GM18870 (cell line): ENCODE data around the gene HBA2.
"Not testable (repeated sequence)": the region's sequence is repeated elsewhere in the genome, so short reads cannot be mapped to it uniquely, and the experiment has no call there.

ENCODE experiments used
- ATAC-seq: cut with Tn5 transposase; IDR thresholded peaks from one replicate; pipeline ENCODE4 v1.9.1; 2021; ENCODE audit warnings: moderate library complexity; ENCODE audit not compliant: unreplicated experiment

The HBA2 gene

DNA sequence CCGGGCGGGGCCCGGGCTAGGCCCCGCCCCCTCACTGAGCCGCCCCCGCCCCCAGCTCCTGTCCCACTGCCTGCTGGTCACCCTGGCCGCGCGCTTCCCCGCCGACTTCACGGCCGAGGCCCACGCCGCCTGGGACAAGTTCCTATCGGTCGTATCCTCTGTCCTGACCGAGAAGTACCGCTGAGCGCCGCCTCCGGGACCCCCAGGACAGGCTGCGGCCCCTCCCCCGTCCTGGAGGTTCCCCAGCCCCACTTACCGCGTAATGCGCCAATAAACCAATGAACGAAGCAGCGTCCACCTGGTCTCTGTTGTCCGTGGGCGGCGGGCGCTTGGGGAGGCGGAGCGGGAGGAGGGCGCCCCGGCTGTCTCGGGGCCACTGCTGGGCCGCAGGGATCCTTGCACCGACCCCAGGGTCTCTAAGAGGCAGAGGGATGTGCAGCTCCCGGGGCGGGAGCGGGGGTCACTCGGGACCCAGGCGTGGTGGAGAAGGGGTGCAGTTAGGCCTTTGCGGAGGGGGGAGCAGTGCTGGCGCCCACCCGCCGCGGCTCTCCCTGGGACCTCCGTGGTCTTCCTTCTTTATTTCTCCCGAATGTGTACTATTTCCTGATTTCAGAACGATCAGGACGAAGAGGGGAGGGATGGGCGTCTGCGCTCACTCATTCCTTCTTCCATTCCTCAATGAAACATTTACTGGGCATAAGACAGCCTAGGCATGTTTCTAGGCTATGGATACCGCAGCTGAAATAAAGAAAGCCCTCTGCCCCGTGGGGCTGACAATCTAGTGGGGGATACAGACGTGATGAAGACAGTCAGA lies 18.3 kb upstream of the HBA2 start:
- ATAC-seq, result no peak

DNA sequence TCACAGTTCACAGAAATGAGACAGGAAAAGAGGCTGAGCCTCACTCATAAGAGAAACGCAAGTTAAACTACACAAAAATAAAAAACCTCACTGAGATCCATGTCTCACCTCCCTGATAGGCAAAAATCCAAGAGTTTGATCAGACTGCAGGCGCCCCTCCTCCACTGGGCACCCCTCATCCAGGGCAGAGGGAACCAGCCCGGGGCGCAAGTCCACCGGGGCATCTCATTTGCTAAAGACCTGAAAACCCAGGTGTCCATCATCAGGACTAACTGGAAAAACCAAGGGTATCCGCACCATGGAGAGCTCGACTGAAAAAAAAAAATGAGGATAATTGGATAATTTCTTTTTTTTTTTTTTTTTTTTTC lies 17.7 kb upstream of the HBA2 start:
- no peak for ATAC-seq

DNA sequence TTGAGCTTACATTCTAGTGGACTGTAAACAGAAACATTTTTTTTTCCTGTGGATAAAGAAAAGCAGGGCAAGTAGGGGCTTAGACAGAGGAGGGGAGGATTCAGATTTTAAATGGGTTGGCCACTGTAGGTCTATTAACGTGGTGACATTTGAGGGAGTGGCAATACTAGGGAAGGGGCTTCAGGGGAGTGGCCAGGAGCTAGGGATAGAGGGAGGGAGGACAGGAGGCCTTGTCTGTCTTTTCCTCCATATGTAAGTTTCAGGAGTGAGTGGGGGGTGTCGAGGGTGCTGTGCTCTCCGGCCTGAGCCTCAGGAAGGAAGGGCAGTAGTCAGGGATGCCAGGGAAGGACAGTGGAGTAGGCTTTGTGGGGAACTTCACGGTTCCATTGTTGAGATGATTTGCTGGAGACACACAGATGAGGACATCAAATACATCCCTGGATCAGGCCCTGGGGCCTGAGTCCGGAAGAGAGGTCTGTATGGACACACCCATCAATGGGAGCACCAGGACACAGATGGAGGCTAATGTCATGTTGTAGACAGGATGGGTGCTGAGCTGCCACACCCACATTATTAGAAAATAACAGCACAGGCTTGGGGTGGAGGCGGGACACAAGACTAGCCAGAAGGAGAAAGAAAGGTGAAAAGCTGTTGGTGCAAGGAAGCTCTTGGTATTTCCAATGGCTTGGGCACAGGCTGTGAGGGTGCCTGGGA lies 13.4 kb upstream of the HBA2 start:
- ATAC-seq, result no peak

DNA sequence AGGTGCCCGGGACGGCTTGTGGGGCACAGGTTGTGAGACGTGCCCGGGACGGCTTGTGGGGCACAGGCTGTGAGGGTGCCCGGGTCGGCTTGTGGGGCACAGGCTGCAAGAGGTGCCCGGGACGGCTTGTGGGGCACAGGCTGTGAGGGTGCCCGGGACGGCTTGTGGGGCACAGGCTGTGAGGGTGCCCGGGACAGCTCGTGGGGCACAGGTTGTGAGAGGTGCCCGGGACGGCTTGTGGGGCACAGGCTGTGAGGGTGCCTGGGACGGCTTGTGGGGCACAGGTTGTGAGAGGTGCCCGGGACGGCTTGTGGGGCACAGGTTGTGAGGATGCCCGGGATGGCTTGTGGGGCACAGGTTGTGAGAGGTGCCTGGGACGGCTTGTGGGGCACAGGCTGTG lies 12.4 kb upstream of the HBA2 start:
- not testable (repeated sequence) for ATAC-seq

DNA sequence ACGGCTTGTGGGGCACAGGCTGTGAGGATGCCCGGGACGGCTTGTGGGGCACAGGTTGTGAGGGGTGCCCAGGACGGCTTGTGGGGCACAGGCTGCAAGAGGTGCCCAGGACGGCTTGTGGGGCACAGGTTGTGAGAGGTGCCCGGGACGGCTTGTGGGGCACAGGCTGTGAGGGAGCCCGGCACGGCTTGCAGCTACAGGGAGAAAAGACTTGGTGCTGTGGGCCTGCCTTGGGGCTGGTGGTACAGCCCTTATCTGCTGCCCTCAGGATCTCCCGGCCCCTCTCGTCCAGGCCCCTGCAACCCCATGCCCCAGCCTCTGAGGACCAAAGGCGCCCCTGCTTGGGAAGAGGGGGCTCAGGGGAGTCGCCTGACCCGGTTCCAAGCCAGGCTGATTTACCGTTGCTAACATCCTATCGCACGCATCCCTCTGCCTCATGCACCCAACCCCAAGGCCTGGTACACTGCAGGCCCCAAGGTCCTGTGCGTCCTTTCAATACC lies 11.9 kb upstream of the HBA2 start:
- ATAC-seq, result no peak

DNA sequence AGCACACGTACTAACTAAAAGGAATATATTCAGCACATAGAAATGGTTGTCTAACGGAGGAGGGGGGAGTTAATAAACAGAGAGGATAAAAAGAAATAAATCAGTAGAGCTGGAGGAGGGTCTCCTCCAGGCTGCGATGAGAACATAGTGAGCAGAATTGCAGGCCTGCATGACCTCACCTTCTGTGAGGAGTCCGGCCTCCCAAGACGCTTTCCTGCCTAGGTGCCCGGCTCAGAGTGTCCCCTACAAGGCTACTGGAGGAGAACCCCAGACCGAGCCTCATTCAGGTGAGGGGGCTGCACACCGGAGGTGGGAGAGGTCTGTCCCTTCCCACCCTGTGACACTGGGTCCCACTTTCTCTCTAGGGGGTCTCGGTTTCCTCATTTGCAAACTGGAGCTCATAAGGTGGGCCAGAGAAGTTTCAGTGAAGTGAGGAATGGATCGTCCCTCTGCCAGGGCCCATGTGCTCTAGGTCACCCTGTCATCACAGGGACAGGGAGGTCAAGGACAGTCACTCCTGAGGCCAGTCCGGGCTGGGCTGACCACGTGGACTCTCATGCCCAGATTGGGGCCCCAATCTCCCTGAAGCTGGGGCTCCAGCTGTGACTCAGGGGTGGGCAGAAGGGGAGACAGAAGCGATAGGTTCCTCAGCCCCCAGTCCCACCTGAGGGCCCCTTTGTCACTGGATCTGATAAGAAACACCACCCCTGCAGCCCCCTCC lies 10.2 kb upstream of the HBA2 start:
- ATAC-seq, result no peak

DNA sequence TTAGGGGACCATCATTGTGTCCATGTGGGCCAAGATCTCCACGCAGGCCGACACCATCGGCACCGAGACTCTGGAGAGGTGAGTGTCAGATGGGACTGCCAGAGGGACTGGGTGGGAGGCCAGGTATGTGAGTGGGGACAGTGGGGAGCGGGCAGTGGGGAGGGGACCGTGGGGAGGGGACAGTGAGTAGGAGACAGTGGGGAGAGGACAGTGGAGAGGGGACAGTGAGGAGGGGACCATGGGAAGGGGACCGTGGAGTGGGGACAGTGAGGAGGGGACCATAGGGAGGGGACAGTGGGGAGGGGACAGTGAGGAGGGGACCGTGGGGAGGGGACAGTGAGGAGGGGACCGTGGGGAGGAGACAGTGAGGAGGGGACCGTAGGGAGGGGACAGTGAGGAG lies 9.5 kb upstream of the HBA2 start:
- ATAC-seq, result not testable (repeated sequence)

DNA sequence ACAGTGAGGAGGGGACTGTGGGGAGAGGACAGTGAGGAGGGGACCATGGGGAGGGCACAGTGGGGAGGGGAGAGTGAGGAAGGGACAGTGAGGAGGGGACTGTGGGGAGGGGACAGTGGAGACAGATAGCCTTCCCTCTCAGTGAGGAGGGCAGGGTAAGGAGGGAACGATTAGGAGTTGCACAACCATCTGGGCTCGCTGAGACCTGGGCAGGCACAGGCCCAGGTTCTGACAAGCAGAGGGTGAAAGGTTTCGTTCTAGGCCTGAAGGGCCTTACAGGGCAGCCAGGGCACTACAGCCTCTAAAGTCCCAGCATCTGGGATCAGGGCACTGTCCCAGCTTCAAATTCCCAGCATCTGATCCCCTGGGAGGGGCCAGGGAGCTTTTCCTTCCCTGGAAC lies 9.0 kb upstream of the HBA2 start:
- ATAC-seq, result not testable (repeated sequence)

DNA sequence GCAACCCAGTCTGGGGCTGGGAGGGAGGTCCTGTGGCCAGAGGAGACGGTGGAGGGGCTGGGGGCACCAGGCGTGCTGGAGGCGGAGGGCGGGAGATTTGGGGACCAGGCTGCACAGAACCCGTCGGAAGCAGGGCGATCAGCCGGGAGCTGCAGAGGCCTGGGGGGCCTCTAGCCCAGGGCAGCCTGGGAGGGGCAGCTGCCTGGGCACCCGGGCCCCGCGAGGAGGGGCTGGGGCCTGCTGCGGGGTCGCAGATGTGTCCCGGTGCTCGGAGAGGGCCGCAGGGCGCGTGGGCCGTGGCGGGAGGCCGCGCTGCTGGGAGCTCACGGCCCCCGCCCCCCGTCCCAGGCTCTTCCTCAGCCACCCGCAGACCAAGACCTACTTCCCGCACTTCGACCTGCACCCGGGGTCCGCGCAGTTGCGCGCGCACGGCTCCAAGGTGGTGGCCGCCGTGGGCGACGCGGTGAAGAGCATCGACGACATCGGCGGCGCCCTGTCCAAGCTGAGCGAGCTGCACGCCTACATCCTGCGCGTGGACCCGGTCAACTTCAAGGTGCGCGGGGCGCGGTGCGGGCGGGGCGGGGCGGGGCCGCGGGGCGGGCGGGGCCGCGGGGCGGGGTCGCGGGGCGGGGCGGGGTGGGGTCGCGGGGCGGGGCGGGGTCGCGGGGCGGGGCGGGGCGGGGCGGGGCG lies 8.4 kb upstream of the HBA2 start:
- not testable (repeated sequence) for ATAC-seq

DNA sequence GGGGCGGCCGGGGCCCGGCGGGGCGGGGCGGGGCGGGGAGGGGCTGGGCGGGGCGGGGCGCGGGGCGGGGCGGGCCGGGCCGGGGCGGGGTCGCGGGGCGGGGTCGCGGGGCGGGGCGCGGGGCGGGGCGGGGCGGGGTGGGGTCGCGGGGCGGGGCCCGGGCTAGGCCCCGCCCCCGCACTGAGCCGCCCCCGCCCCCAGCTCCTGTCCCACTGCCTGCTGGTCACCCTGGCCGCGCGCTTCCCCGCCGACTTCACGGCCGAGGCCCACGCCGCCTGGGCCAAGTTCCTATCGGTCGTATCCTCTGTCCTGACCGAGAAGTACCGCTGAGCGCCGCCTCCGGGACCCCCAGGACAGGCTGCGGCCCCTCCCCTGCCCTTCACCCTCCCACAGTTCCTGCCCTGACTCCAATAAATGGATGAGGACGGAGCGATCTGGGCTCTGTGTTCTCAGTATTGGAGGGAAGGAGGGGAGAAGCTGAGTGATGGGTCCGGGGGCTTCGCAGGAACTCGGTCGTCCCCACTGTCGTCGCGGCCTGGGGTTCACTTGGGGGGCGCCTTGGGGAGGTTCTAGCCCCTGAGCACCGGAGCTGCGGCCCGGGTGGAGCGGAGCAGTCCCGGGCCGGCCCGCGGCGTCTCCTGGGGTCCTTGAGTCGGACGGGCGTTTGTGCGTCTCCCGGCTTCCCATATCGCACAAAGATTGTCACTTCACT lies 7.7 kb upstream of the HBA2 start:
- no peak for ATAC-seq

DNA sequence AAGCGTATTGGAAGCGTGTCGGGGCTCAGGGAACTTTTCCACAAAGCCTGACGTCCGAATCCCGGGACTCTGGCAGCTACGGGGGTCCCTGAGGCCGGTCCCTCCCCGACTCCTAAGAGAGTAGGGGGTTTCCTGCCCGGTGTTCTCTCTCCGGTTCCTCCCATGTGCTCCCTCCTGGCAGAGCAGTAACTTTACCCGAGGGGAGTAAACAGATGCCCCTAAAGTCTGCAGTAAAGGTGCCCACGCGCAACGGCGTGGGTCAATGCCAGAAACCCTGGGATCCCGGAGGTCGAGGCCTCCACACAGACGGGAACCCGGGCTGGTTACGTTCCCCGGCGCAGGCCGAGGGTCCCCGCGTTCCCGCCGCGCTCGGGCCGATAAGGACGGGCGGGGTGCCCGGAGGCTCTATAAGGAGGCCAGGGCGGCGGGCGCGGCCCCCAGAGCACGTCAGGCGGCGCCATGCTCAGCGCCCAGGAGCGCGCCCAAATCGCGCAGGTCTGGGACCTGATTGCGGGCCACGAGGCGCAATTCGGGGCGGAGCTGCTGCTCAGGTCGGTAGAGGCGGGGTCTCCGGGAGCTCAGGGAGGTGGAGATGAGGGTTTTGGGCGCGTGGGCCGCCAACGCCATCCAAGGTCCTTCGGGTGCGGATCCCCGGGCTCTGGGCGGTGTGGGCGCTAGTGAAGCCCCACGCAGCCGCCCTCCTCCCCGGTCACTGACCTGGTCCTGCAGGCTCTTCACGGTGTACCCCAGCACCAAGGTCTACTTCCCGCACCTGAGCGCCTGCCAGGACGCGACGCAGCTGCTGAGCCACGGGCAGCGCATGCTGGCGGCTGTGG lies 6.9 kb upstream of the HBA2 start, which contains the start of gene HBM:
HBM (plus strand) TSS at position 440 of the 836 bp plus-strand sequence; CDS start at position 460, 20 bp downstream.
- no peak for ATAC-seq

DNA sequence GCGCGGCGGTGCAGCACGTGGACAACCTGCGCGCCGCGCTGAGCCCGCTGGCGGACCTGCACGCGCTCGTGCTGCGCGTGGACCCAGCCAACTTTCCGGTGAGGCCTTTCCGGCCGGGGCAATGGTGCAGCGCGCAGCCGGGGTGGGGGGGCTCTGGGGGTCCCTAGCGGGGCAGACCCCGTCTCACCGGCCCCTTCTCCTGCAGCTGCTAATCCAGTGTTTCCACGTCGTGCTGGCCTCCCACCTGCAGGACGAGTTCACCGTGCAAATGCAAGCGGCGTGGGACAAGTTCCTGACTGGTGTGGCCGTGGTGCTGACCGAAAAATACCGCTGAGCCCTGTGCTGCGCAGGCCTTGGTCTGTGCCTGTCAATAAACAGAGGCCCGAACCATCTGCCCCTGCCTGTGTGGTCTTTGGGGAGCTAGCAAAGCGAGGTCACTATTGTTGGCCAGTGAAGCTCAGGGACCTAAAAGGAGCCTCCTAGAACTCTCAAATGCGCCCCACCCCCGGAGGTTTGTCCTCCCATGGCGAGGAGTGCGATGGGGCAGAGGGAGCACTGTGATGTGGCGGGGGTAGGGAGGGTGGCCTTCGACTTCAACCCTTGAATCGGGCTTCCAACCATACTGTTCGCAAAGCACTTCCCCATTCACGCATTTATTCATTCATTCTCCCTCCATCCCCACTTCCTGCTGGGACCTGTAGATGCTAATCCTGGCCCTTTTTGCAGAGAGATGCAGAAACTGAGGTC lies 6.1 kb upstream of the HBA2 start:
- ATAC-seq, result no peak

DNA sequence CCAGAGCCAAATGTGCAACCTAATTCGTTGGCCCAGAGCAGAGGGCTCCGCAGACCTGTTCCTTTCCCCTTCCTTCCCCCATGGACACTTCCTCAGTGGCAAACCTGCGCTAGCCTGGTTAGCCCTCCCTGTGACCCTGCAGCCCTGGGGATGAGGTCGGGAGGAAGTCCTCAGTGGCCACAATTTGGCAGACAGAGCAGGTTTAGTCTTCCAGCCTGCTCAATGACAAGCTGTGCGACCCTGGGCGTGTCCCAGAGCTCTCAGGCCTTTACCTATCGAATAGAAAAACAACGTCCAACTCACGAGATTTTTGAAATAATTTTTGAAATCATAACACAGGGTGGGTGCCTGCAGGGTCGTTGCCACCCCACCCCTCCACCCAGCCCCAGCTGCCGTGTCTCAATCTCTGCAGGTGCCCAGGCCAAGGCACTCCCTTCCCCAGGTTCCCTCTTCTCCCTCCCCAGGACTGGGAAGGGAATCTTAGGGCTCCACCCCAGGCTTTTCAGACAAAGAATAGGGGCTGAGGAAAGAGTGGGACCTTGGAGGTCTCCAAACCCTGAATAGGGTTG lies 5.5 kb upstream of the HBA2 start:
- no peak for ATAC-seq

DNA sequence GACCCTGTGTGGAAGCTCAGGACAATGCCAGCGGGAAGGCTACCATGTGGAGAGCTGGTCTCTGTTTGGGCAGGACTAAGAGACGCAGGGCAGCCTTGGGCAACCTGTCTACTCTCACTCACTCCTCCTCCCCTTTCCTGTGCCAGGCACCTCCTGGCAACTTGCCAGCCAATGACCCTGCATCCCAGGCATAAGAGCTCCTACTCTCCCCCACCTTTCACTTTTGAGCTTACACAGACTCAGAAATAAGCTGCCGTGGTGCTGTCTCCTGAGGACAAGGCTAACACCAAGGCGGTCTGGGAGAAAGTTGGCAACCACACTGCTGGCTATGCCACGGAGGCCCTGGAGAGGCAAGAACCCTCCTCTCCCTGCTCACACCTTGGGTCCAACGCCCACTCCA lies 4.3 kb upstream of the HBA2 start:
- no peak for ATAC-seq

DNA sequence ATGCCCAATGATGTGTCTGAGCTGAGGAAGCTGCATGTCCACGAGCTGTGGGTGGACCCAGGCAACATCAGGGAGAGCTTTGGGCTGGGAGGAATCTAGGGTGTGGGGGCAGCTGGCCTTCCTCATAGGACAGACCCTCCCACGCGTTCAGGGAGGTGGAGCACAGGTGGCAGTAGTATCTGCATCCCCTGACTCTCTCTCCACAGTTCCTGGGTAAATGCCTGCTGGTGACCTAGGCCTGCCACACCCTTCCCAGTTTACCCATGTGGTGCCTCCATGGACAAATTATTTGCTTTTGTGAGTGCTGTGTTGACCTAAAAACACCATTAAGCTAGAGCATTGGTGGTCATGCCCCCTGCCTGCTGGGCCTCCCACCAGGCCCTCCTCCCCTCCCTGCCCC lies 3.7 kb upstream of the HBA2 start:
- no peak for ATAC-seq

DNA sequence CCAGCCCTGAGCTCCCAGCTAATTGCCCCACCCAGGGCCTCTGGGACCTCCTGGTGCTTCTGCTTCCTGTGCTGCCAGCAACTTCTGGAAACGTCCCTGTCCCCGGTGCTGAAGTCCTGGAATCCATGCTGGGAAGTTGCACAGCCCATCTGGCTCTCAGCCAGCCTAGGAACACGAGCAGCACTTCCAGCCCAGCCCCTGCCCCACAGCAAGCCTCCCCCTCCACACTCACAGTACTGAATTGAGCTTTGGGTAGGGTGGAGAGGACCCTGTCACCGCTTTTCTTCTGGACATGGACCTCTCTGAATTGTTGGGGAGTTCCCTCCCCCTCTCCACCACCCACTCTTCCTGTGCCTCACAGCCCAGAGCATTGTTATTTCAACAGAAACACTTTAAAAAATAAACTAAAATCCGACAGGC lies 2.6 kb upstream of the HBA2 start:
- ATAC-seq, result not testable (repeated sequence)

DNA sequence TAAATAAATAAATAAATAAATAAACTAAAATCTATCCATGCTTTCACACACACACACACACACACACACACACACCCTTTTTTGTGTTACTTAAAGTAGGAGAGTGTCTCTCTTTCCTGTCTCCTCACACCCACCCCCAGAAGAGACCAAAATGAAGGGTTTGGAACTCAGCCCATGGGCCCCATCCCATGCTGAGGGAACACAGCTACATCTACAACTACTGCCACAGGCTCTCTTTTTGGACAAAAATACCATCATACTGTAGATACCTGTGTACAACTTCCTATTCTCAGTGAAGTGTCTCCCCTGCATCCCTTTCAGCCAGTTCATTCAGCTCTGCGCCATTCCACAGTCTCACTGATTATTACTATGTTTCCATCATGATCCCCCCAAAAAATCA lies 1.9 kb upstream of the HBA2 start:
- no peak for ATAC-seq

DNA sequence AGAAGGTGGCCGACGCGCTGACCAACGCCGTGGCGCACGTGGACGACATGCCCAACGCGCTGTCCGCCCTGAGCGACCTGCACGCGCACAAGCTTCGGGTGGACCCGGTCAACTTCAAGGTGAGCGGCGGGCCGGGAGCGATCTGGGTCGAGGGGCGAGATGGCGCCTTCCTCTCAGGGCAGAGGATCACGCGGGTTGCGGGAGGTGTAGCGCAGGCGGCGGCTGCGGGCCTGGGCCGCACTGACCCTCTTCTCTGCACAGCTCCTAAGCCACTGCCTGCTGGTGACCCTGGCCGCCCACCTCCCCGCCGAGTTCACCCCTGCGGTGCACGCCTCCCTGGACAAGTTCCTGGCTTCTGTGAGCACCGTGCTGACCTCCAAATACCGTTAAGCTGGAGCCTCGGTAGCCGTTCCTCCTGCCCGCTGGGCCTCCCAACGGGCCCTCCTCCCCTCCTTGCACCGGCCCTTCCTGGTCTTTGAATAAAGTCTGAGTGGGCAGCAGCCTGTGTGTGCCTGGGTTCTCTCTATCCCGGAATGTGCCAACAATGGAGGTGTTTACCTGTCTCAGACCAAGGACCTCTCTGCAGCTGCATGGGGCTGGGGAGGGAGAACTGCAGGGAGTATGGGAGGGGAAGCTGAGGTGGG lies 657 bp downstream of the HBA2 start:
- not testable (repeated sequence) for ATAC-seq
